Osteoblast (primary cell): Measurements from ENCODE around the gene OR2V2. TPM values are rescaled to one million over a fixed set of nuclear protein-coding genes. Genes with fewer than 3 reads are reported as not detected.
"Not testable (repeated sequence)": the region's sequence is repeated elsewhere in the genome, so short reads cannot be mapped to it uniquely, and the experiment has no call there.

Source experiments
- DNase-seq: peaks from one replicate; pipeline ENCODE4 v3.0.0; 2011; ENCODE audit warnings: low spot score, mixed read lengths; ENCODE audit not compliant: insufficient read length; ENCODE audit errors: missing footprints
- H2AFZ ChIP-seq: 2 replicates; pipeline ENCODE4 v1.6.0; 2011; ENCODE audit warnings: mild to moderate bottlenecking, low read length
- H3K27ac ChIP-seq: 2 replicates; pipeline ENCODE4 v1.5.1; 2011; ENCODE audit warnings: mild to moderate bottlenecking, low read depth, low read length, moderate library complexity
- H3K27me3 ChIP-seq: 2 replicates; pipeline ENCODE4 v1.6.0; 2012; ENCODE audit warnings: mild to moderate bottlenecking, control low read depth, inconsistent platforms, low read length, moderate library complexity; ENCODE audit not compliant: insufficient read depth
- H3K36me3 ChIP-seq: 2 replicates; pipeline ENCODE4 v1.5.1; 2011; ENCODE audit warnings: mild to moderate bottlenecking, low read length, control low read depth, moderate library complexity; ENCODE audit not compliant: insufficient read depth
- H3K4me1 ChIP-seq: 2 replicates; pipeline ENCODE4 v1.5.1; 2011; ENCODE audit warnings: mild to moderate bottlenecking, low read length, control low read depth, moderate library complexity; ENCODE audit not compliant: insufficient read depth
- H3K4me2 ChIP-seq: 2 replicates; pipeline ENCODE4 v1.6.0; 2011; ENCODE audit warnings: mild to moderate bottlenecking, low read length; ENCODE audit not compliant: insufficient read depth
- H3K4me3 ChIP-seq: fragments of 200-600 bp; sonication (generic); 3 replicates; pipeline ENCODE4 v1.5.1; 2012; ENCODE audit warnings: mild to moderate bottlenecking, low read length, inconsistent platforms; ENCODE audit not compliant: insufficient read depth
- H3K79me2 ChIP-seq: 2 replicates; pipeline ENCODE4 v1.6.0; 2012; ENCODE audit warnings: mild to moderate bottlenecking, low read length, control low read depth, inconsistent platforms; ENCODE audit not compliant: insufficient read depth
- H3K9me3 ChIP-seq: 2 replicates; pipeline ENCODE4 v1.5.1; 2011; ENCODE audit warnings: low read depth, low read length, control low read depth
- H4K20me1 ChIP-seq: 2 replicates; pipeline ENCODE4 v1.6.0; 2012; ENCODE audit warnings: mild to moderate bottlenecking, low read length, control low read depth; ENCODE audit not compliant: insufficient read depth
- CTCF ChIP-seq: IDR thresholded peaks from 2 replicates; pipeline ENCODE4 v1.5.1; 2011; ENCODE audit warnings: mild to moderate bottlenecking, low read depth, low read length, moderate library complexity; ENCODE audit errors: extremely low read depth
- total RNA-seq: library from RNA; depleted of rRNA; stranded (reverse); fragments of >200 nt; gene quantifications from 2 replicates; pipeline ENCODE4 v1.2.3, GENCODE V29; 2012

OR2V2 gene
- total RNA-seq, 1 donor, result not detected

DNA sequence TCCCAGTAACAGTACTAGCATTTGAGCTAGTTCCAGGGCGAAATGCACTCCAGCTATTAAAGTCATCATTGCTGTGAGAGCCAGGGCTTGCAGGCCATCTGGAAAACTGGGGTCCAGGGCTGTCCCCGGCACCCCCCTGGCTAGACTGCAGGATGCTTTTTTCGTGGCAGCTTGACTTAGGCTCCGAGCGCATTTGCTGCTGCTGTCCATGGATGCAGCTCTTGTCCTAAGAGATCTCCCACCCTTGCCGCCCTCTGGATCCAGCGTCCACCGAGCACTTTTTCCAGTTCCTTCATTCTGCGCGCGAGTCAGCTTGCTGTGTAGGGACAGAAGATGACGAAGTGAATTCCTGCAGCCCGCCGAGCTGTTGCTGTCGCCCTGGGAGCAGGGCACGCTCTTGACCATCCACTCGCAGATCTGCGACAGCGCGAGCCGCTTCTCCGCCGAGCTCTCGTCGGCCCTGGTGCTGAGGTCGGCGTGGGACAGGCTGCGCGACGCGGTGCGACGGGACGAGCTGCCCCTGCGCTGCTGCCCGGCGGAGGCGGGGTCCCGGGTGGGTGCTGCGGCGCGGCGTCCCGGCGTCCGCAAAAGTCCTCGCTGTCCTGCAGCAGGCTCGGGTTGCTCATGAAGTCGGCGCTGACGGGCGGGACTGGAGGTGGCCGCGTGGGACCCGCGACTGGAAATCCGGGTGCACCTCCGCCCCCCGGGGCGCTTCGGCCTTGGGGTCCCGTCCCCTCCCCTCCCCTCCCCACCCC is 47.1 kb upstream of the OR2V2 start:
- Histone ChIP-seq H3K4me1 (no peaks in the 10 kb centered on the region), H3K9me3 (no peaks in the 10 kb centered on the region), H2AFZ (no peak overlapping the region), H3K4me2 (peak overlapping the region; percentile 39), H3K79me2 (no peaks in the 10 kb centered on the region), H3K27ac (no peak overlapping the region), H4K20me1 (no peaks in the 10 kb centered on the region), H3K27me3 (peaks cover 18% of the 10 kb centered on the region), H3K36me3 (no peaks in the 10 kb centered on the region), H3K4me3 (peak overlapping the region; percentile 30)
- DNase-seq, result no peak
- TF ChIP-seq CTCF, result no peak

DNA sequence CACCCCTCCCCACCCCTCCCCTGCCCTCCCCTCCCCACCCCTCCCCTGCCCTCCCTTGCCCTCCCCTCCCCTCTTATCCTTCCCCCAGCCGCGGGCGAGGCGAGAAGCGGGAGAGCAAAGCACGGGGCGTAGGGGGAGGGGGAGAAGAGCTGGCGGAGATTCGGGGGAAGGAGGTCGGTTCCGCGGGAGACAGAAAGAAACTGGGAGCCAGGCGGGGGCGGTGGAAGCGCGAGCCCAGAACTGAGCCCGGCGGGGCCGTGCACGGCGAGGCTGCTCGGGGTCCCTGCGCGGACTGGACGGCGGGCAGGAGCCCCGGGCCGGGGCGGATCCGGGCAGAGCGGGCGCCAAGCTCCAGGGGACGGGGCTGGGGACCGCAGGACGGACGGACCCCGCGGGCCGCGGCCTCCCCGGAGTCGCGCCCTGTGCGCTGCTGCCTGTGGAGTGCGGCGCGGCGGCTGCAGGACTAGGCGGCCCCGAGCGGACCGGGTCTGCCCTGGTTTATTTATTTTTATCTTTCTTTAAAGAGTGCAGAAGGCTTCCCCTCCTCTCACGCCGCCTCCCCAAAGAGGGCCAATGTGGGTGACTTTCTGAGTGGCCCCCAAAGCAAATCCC is 46.2 kb upstream of the OR2V2 start:
- H3K79me2 ChIP-seq, DNase-seq, H3K4me3 ChIP-seq, H3K27ac ChIP-seq, H3K9me3 ChIP-seq, H2AFZ ChIP-seq, H3K4me2 ChIP-seq, H4K20me1 ChIP-seq, H3K4me1 ChIP-seq, H3K36me3 ChIP-seq: not testable (repeated sequence)
- peaks cover 18% of the 10 kb centered on the region for H3K27me3 ChIP-seq

DNA sequence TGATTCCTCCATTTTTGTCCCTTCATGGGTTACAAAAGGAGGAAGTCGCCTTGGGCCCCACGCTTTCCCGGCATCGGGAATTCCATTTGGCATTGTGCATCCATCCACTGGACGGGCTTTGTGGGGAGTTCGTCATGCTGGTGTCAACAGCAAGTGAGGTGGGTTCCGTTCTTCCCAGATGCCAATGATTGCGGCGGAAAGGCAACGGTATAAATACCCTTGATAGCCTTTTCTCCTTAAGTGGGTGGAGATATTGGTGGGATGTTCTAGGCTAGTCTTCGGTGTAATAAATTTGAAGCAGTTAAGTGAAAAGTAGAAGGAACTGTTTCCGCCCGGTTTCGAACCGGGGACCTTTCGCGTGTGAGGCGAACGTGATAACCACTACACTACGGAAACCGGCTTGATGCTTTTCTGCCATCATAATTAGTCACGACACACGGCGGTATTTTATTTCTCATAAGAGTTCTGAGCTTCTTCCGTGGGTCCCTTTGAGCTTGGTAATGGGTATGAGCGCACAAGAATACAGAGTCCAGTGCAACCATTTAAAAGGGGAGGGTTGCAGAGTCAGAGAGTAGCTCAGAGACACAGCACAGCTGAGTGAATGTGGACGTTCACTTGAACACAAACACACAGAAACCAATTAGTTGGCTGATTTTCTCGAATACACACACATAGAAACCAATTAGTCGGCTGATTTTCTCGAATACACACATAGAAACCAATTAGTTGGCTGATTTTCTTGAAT is 45.3 kb upstream of the OR2V2 start:
- not testable (repeated sequence) for H2AFZ ChIP-seq, H3K79me2 ChIP-seq, H3K4me2 ChIP-seq, DNase-seq, H4K20me1 ChIP-seq, H3K4me1 ChIP-seq, H3K36me3 ChIP-seq, H3K9me3 ChIP-seq, H3K4me3 ChIP-seq, H3K27ac ChIP-seq
- H3K27me3 ChIP-seq, result peaks cover 20% of the 10 kb centered on the region

- not testable (repeated sequence) for H4K20me1 ChIP-seq, H3K36me3 ChIP-seq, H2AFZ ChIP-seq, H3K4me3 ChIP-seq, H3K79me2 ChIP-seq, DNase-seq, H3K4me1 ChIP-seq, H3K27ac ChIP-seq, H3K9me3 ChIP-seq, H3K4me2 ChIP-seq
- H3K27me3 ChIP-seq, result peaks cover 21% of the 10 kb centered on the region
Measured at GRCh38 chr5:181104259-181104568, 43.2 kb upstream of the OR2V2 start.

GRCh38 chr5:181104606-181105390 is 42.6 kb upstream of the OR2V2 start:
- not testable (repeated sequence) for DNase-seq, H3K36me3 ChIP-seq, H3K4me1 ChIP-seq, H4K20me1 ChIP-seq, H3K4me3 ChIP-seq, H3K9me3 ChIP-seq, H3K4me2 ChIP-seq, H3K79me2 ChIP-seq, H3K27ac ChIP-seq, H2AFZ ChIP-seq
- H3K27me3 ChIP-seq, result peaks cover 15% of the 10 kb centered on the region
